Activated CD8-positive, alpha-beta T cell treated with anti-CD3 and anti-CD28 coated beads for 36 hours (primary cell): ENCODE measurements around the gene RHBDL3. TPM values are rescaled to one million over a fixed set of nuclear protein-coding genes. Genes with fewer than 3 reads are reported as not detected.

ENCODE experiments used
- ATAC-seq: fragments of 200-7000 bp; cut with Tn5 transposase; one replicate; pipeline ENCODE4 v1.10.0; 2021; ENCODE audit warnings: mild to moderate bottlenecking, moderate library complexity
- CTCF ChIA-PET: fragments of 350-600 bp; sonication (Branson Sonifier 250); formaldehyde crosslinking; loops from one replicate; lab custom pipeline; 2021; ENCODE audit warnings: antibody characterized with exemption; lab: Charles Lee
- POLR2A ChIA-PET: fragments of 350-600 bp; sonication (Branson Sonifier 250); formaldehyde crosslinking; loops from one replicate; lab custom pipeline; 2021; ENCODE audit warnings: antibody characterized with exemption; lab: Charles Lee
- DNase-seq: peaks from one replicate; pipeline ENCODE4 v3.0.0-alpha.2; 2020
- H3K27ac Mint-ChIP-seq: one replicate; pipeline ENCODE4 v1.8.0; 2021; ENCODE audit warnings: mild to moderate bottlenecking, mixed read lengths
- H3K27me3 Mint-ChIP-seq: one replicate; pipeline ENCODE4 v1.8.0; 2021; ENCODE audit warnings: mixed read lengths
- H3K36me3 Mint-ChIP-seq: one replicate; pipeline ENCODE4 v1.8.0; 2021; ENCODE audit warnings: low read depth, mixed read lengths
- H3K4me1 Mint-ChIP-seq: one replicate; pipeline ENCODE4 v1.8.0; 2021; ENCODE audit warnings: low read depth, mixed read lengths
- H3K4me3 Mint-ChIP-seq: one replicate; pipeline ENCODE4 v1.8.0; 2021; ENCODE audit warnings: mild to moderate bottlenecking, moderate library complexity, mixed read lengths
- H3K9me3 Mint-ChIP-seq: one replicate; pipeline ENCODE4 v1.8.0; 2021; ENCODE audit warnings: mixed read lengths
- CTCF ChIP-seq: fragments of 200-600 bp; IDR thresholded peaks from one replicate; pipeline ENCODE4 v1.8.0; 2022; ENCODE audit warnings: antibody characterized with exemption, mild to moderate bottlenecking
- intact Hi-C: fragments of 100-400 bp; cut with micrococcal nuclease; formaldehyde crosslinking; loops from one replicate; pipeline ENCODE4 v1.10.0; 2022
- total RNA-seq, 2 experiments: library from RNA; stranded (reverse); gene quantifications; one replicate each; pipeline ENCODE4 v1.2.3, GENCODE V29; 2021

Gene RHBDL3
- total RNA-seq, 2 experiments from 2014 or later = 0.11 TPM; not detected in 1

DNA sequence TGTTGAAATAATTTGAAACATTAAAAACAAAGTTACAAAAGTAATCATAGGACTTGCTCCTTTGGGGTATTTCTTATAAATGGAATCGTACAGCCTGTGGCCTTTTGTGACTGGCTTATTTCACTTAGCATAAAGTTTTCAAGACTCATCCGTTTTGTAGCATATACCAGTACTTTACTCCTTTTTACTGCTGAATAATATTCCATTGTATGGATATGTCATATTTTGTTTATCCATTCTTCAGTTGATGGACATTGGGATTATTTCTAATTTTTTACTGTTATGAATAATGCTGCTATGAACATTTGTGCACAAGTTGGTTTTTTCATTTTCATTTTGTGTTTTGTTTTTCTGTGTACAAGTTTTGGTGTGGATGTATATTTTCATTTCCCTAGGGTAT is 30.0 kb upstream of the RHBDL3 start:
- H3K4me1 Mint-ChIP-seq = peaks cover 12% of the 10 kb centered on the region
- no peaks in the 10 kb centered on the region for H3K36me3 Mint-ChIP-seq
- intact Hi-C loops = no loop called here
- DNase-seq = no peak
- H3K9me3 Mint-ChIP-seq = no peaks in the 10 kb centered on the region
- no peaks in the 10 kb centered on the region for H3K27me3 Mint-ChIP-seq
- POLR2A ChIA-PET = no interaction called here
- CTCF ChIA-PET = no interaction called here
- no peak for ATAC-seq
- no peak overlapping the region for H3K4me3 Mint-ChIP-seq
- H3K27ac Mint-ChIP-seq = no peak overlapping the region
- no peak for TF ChIP-seq CTCF

GRCh38 chr17:32239456-32239855 is 26.2 kb upstream of the RHBDL3 start:
- no peak for DNase-seq
- H3K36me3 Mint-ChIP-seq = no peaks in the 10 kb centered on the region
- H3K4me1 Mint-ChIP-seq = no peaks in the 10 kb centered on the region
- no peak overlapping the region for H3K27ac Mint-ChIP-seq
- no peak for ATAC-seq
- ChIA-PET POLR2A (no interaction called here), CTCF (interaction anchor here (0.6 to 1.1 kb wide), 2 partner anchors 79 to 85 kb away, joined by 3 read pairs; no protein-coding TSS in a partner anchor)
- no peak for TF ChIP-seq CTCF
- intact Hi-C loops = no loop called here
- no peaks in the 10 kb centered on the region for H3K27me3 Mint-ChIP-seq
- H3K4me3 Mint-ChIP-seq = no peak overlapping the region
- no peaks in the 10 kb centered on the region for H3K9me3 Mint-ChIP-seq

DNA sequence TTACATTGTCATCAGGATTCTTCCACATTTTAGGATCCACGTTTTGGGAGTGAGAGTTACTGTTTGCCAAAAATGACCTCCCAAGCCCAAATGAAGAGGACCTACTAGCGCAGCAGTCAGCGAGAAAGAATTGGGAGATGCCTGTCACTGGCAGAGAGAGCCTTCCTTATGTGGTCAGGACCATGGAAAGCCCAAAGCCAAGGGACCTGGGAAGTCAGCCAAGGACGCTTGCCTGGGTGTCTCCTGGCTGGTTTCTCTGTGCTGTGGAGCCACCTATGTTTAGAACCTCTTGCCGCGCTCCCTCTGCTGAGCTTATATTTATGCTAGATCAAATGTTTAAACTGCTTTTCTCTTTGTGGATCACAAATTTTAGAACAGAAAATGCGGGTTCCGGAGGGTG is 24.9 kb upstream of the RHBDL3 start:
- H3K4me3 Mint-ChIP-seq = no peak overlapping the region
- no peak for DNase-seq
- H3K36me3 Mint-ChIP-seq = no peaks in the 10 kb centered on the region
- CTCF ChIA-PET = interaction anchor here (1.1 kb wide), 1 partner anchor 17 kb away, joined by 3 read pairs; no protein-coding TSS in a partner anchor
- no peaks in the 10 kb centered on the region for H3K27me3 Mint-ChIP-seq
- no peaks in the 10 kb centered on the region for H3K4me1 Mint-ChIP-seq
- no peak for TF ChIP-seq CTCF
- no peaks in the 10 kb centered on the region for H3K9me3 Mint-ChIP-seq
- intact Hi-C loops = no loop called here
- POLR2A ChIA-PET = interaction anchor here (0.9 kb wide), 1 partner anchor 9 kb away, joined by 4 read pairs; no protein-coding TSS in a partner anchor
- no peak overlapping the region for H3K27ac Mint-ChIP-seq
- ATAC-seq = no peak

GRCh38 chr17:32241640-32242039 is 24.0 kb upstream of the RHBDL3 start:
- no peak overlapping the region for H3K4me3 Mint-ChIP-seq
- no peaks in the 10 kb centered on the region for H3K9me3 Mint-ChIP-seq
- H3K27ac Mint-ChIP-seq = no peak overlapping the region
- no peak for TF ChIP-seq CTCF
- POLR2A ChIA-PET = interaction anchor here (1.0 kb wide), 1 partner anchor 16 kb away, joined by 3 read pairs; no protein-coding TSS in a partner anchor
- ATAC-seq = no peak
- H3K36me3 Mint-ChIP-seq = no peaks in the 10 kb centered on the region
- no peak for DNase-seq
- intact Hi-C loops = no loop called here
- no peaks in the 10 kb centered on the region for H3K4me1 Mint-ChIP-seq
- no peaks in the 10 kb centered on the region for H3K27me3 Mint-ChIP-seq
- CTCF ChIA-PET = interaction anchor here (0.8 to 2.6 kb wide), 4 partner anchors 11 to 78 kb away, joined by 3 to 11 read pairs (median 6); no protein-coding TSS in a partner anchor

- ATAC-seq = no peak
- Mint-ChIP-seq H3K4me3 (no peak overlapping the region), H3K4me1 (no peaks in the 10 kb centered on the region), H3K27ac (no peak overlapping the region), H3K36me3 (no peaks in the 10 kb centered on the region), H3K9me3 (no peaks in the 10 kb centered on the region), H3K27me3 (peaks cover 2% of the 10 kb centered on the region)
- no peak for DNase-seq
- POLR2A ChIA-PET = interaction anchor here (0.9 kb wide), 1 partner anchor 17 kb away, joined by 3 read pairs; no protein-coding TSS in a partner anchor
- intact Hi-C loops = no loop called here
- no peak for TF ChIP-seq CTCF
- CTCF ChIA-PET = interaction anchor here (2.5 kb wide), 1 partner anchor 12 kb away, joined by 7 read pairs; no protein-coding TSS in a partner anchor
These were observed 16.2 kb upstream of the RHBDL3 start for GRCh38 chr17:32249475-32249874.
